Esophagus squamous epithelium (tissue), 5 donors: Measurements from ENCODE around the gene ASB13. TPM values are rescaled to one million over a fixed set of nuclear protein-coding genes. Genes with fewer than 3 reads are reported as not detected.

Source experiments
- DNase-seq: peaks from one replicate; lab custom pipeline; 2025; lab: John Stamatoyannopoulos, UW
- H3K27ac ChIP-seq, 4 donors: fragments of 200-600 bp; sonication (generic); one replicate each; pipeline ENCODE4 v1.5.1; 2016 to 2019; ENCODE audit warnings: mild to moderate bottlenecking in 1 of 4
- H3K27me3 ChIP-seq, 4 donors: fragments of 200-600 bp; sonication (generic); 1 replicate in 3 of 4; 2 replicates in 1 of 4; pipeline versions ENCODE4 v1.5.1 to v1.6.0; 2017 to 2021; ENCODE audit warnings: antibody characterized with exemption in 1 of 4
- H3K36me3 ChIP-seq, 3 donors: fragments of 200-600 bp; sonication (generic); one replicate each; pipeline ENCODE4 v1.5.1; 2016 to 2019
- H3K4me1 ChIP-seq, 3 donors: fragments of 200-600 bp; sonication (generic); one replicate each; pipeline ENCODE4 v1.5.1; 2017 to 2019
- H3K4me3 ChIP-seq, 4 donors: fragments of 200-600 bp; sonication (generic); 1 replicate in 3 of 4; 2 replicates in 1 of 4; pipeline ENCODE4 v1.5.1; 2016 to 2019; ENCODE audit warnings: mild to moderate bottlenecking in 2 of 4, moderate library complexity in 1 of 4
- H3K9me3 ChIP-seq, 3 donors: fragments of 200-600 bp; sonication (generic); one replicate each; pipeline ENCODE4 v1.5.1; 2016 to 2019
- POLR2A ChIP-seq, 4 donors: fragments of 450-650 bp; IDR thresholded peaks; one replicate each; pipeline ENCODE4 v1.6.1; 2017; ENCODE audit warnings: antibody characterized with exemption in 4 of 4, mild to moderate bottlenecking in 4 of 4, moderate library complexity in 3 of 4
- WGBS, 2 donors: methylation state at CpG; one replicate each; pipeline ENCODE4 v1.1.5; 2018; 5-methylcytosine and 5-hydroxymethylcytosine counted together
- intact Hi-C: fragments of 100-400 bp; cut with DNase I; formaldehyde crosslinking; loops from one replicate; pipeline ENCODE4 v1.15.0; 2022
- total RNA-seq, 4 donors: library from RNA; depleted of rRNA; stranded (reverse); fragments of >200 nt; gene quantifications; one replicate each; pipeline ENCODE4 v1.1.0, GENCODE V29; 2016
- TF ChIP-seq, protein P1 (sequence below), 6 experiments: fragments of 450-650 bp in 4 of 6; fragments of 200-600 bp in 2 of 6; sonication (generic) in 2 of 6; IDR thresholded peaks; one replicate each; pipeline ENCODE4 v1.5.1; 2016 to 2019; ENCODE audit warnings: antibody characterized with exemption in 6 of 6, mild to moderate bottlenecking in 4 of 6, moderate library complexity in 4 of 6
- donor health status: DM: yes; HTN: yes; CAD: no.

The ASB13 gene
- total RNA-seq, 4 donors from 2014 or later = 9.6 to 29.0 (median 15.7) TPM

DNA sequence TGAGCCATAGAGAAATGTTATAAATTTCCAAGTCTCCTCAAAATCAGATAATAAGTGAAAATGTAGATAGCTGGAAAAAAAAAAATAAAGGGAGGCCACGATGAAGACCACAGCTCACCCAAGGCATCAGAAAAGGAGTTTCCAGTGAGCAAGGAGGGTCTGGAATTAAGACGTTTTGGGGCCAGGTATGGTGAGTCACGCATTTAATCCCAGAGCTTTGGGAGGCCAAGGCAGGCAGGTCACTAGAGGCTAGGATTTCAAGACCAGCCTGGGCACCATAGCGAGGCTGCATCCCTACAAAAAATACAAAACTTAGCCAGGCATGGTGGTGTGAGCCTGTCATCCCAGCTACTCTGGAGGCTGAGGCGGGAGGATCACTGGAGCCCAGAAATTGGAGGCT lies 65.5 kb downstream of the ASB13 start:
- TF ChIP-seq, protein P1, sequence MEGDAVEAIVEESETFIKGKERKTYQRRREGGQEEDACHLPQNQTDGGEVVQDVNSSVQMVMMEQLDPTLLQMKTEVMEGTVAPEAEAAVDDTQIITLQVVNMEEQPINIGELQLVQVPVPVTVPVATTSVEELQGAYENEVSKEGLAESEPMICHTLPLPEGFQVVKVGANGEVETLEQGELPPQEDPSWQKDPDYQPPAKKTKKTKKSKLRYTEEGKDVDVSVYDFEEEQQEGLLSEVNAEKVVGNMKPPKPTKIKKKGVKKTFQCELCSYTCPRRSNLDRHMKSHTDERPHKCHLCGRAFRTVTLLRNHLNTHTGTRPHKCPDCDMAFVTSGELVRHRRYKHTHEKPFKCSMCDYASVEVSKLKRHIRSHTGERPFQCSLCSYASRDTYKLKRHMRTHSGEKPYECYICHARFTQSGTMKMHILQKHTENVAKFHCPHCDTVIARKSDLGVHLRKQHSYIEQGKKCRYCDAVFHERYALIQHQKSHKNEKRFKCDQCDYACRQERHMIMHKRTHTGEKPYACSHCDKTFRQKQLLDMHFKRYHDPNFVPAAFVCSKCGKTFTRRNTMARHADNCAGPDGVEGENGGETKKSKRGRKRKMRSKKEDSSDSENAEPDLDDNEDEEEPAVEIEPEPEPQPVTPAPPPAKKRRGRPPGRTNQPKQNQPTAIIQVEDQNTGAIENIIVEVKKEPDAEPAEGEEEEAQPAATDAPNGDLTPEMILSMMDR (IDR thresholded peaks at IDR 0.05) = no peak
- no peak for TF ChIP-seq POLR2A (IDR thresholded peaks at IDR 0.05)
- Histone ChIP-seq H3K9me3 (no peaks in the 10 kb centered on the region), H3K27ac (no peak overlapping the region), H3K36me3 (no peaks in the 10 kb centered on the region), H3K4me3 (no peak overlapping the region), H3K27me3 (no peaks in the 10 kb centered on the region), H3K4me1 (peaks cover 15 to 25% (median 18%) of the 10 kb centered on the region in 3 donors)
- WGBS, 2 donors = 84 to 85% methylated on average over 4 to 5 of the region's 5 CpGs
- DNase-seq = no peak
- intact Hi-C loops = no loop called here

DNA sequence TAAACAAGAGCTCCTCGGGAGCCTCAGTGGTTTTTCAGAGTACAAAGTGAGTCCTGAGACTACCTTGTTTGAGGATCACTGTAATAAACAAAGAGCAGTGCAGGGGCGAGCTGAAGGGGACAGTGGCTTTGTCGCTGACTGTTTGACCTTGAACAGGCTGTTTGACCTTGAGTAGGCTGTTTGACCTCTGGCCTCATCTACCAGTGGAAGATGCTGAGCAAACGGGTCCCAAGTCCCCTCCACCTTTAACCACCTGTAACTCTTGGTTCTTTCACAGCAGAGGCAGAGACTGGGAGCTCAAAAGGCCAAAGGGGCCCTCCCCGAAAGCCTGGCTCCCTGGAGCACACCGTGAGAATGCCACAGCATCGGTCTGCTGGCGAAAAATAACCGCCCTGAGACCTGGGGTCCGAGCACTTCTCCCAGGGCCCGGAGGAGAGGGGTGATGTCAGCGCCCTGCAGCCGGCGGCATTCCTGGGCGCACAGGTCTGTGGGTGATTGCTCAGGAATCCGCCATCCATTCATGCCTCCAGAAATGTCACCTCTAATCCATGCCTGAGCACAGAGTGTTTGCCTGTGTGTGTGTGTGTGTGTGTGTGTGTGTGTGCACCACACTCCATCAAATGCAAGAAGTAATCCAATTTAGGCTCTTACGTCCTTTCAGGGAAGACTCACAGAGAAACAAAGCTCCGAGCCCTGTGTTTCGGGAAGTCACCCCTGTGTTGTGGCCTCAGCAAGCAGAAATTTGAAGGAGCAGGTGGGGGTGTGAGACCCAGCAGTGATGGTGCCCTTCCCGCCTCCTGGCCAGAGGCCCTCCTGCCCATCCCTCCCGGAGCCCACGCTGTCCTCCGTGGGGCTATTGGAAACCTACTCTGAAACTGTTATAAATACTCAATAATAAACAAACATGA lies 66.5 kb downstream of the ASB13 start:
- intact Hi-C loops = no loop called here
- Histone ChIP-seq H3K4me1 (peaks cover 24 to 33% (median 25%) of the 10 kb centered on the region in 3 donors), H3K36me3 (no peaks in the 10 kb centered on the region), H3K4me3 (no peak overlapping the region), H3K27ac (peak overlapping the region in 1 of 4 donors; percentile 19), H3K27me3 (no peaks in the 10 kb centered on the region), H3K9me3 (no peaks in the 10 kb centered on the region)
- TF ChIP-seq POLR2A (IDR thresholded peaks at IDR 0.05) = no peak
- TF ChIP-seq, protein P1 (IDR thresholded peaks at IDR 0.05) = no peak
- 68 to 76% methylated on average over 12 to 20 of the region's 23 CpGs for WGBS, 2 donors
- no peak for DNase-seq

DNA sequence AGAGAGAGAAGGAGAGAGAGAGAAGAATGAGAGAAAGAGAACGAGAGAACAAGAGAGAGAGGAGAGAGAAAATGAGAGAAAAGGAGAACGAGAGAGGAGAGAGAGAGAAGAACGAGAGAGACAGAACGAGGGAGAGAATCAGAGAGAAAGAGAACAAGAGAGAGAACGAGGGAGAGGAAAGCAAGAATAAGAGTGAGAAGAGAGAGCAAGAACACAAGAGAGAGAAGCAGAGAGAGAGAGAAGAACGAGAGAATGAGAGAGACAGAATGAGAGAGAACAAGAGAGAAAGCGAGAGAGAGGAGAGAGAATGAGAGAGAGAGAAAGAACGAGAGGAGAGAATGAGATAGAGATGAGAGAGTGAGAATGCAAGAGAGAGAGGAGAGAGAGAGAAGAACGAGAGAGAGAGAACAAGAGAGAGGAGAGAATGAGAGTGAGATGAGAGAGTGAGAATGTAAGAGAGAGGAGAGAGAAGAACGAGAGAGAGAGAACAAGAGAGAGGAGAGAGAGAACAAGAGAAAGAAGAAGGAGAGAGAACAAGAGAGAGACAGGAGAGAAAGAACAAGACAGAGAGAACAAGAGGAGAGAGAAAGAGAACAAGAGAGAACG lies 68.2 kb downstream of the ASB13 start:
- no peaks in the 10 kb centered on the region for H3K36me3 ChIP-seq
- no peak for DNase-seq
- peaks cover 30 to 45% (median 34%) of the 10 kb centered on the region in 3 donors for H3K4me1 ChIP-seq
- no peaks in the 10 kb centered on the region for H3K27me3 ChIP-seq
- 82 to 83% methylated on average over 11 of the region's 11 CpGs for WGBS, 2 donors
- no peaks in the 10 kb centered on the region for H3K9me3 ChIP-seq
- TF ChIP-seq, protein P1 (IDR thresholded peaks at IDR 0.05) = no peak
- no peak for TF ChIP-seq POLR2A (IDR thresholded peaks at IDR 0.05)
- H3K27ac ChIP-seq = no peak overlapping the region
- no peak overlapping the region for H3K4me3 ChIP-seq
- intact Hi-C loops = no loop called here

DNA sequence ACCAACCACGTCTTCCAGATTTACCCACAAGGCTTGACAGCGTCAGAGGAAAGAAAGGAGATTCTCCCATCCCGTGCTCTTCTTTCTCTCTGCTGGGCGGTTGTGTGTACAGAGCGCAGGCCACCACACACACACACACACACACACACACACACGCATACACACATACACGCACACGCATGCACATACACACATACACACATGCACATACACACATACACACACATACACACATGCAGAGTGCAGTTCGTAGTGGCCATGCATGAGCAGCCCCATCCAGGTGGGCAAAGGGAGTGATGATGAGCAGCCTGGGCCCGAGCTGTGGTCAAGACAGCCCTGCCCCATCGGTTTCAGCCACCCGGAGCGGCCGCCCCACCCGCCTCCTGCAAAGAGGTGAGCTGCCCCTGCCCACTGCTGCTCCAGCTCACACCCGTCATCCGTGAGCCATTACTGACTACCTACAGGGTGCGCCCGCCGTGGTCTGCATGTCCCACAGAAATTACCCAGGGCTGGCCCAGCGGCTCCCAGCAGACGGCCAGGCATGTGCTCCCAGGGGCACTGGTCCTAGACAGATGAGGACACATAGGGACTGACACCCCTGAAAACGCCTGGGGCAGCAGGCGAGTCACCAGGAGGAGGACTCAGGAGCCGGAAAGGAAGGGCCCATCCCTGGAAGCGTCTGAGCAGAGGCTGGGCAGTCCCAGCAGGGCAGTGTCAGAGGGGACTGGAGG lies 69.6 kb downstream of the ASB13 start:
- peak overlapping the region; percentile 10 to 59 (median 26) for H3K27ac ChIP-seq
- H3K36me3 ChIP-seq = no peaks in the 10 kb centered on the region
- intact Hi-C loops = no loop called here
- no peaks in the 10 kb centered on the region for H3K9me3 ChIP-seq
- DNase-seq = no peak
- H3K4me1 ChIP-seq = peaks cover 30 to 45% (median 34%) of the 10 kb centered on the region in 3 donors
- no peaks in the 10 kb centered on the region for H3K27me3 ChIP-seq
- TF ChIP-seq POLR2A (IDR thresholded peaks at IDR 0.05) = no peak
- TF ChIP-seq, protein P1 (IDR thresholded peaks at IDR 0.05) = no peak
- no peak overlapping the region for H3K4me3 ChIP-seq
- 61 to 65% methylated on average over 8 to 11 of the region's 26 CpGs for WGBS, 2 donors
